Measurements from ENCODE around the gene TMEM186. TPM values are rescaled to one million over a fixed set of nuclear protein-coding genes. Genes with fewer than 3 reads are reported as not detected.

The TMEM186 gene
- polyA plus RNA-seq, 3 donors: 3.8 to 4.5 (median 4.4) TPM

GRCh38 chr16:8795818-8796217 is 1.6 kb downstream of the TMEM186 start:
- intact Hi-C loops (cut with micrococcal nuclease): loop anchor here in 1 of 2 donors (5.0 to 10.0 kb wide), 3 partner anchors 71 to 164 kb away; partner anchors contain the start of genes ABAT and CARHSP1
- Histone ChIP-seq H3K27ac (ENCODE audit: low read depth in 1 of 2, low read length in 2 of 2) (no peak overlapping the region), H2AFZ (ENCODE audit: insufficient read depth, low read depth, low read length, poor library complexity, severe bottlenecking) (no peak overlapping the region), H3K27me3 (ENCODE audit: control insufficient read depth in 2 of 2, insufficient read depth in 2 of 2, low read length in 2 of 2) (no peaks in the 10 kb centered on the region), H3K4me2 (replicated peaks; ENCODE audit: extremely low read depth, low read length, poor library complexity, severe bottlenecking) (no peak overlapping the region), H3K9me3 (replicated peaks in 1 of 2; ENCODE audit: control insufficient read depth in 1 of 2, insufficient read depth in 1 of 2, low read length in 2 of 2) (no peaks in the 10 kb centered on the region), H3K4me3 (replicated peaks in 1 of 3; ENCODE audit: low read depth in 2 of 3, low read length in 3 of 3) (no peak overlapping the region), H3K4me1 (ENCODE audit: control insufficient read depth in 1 of 2, insufficient read depth in 2 of 2, low read length in 2 of 2) (peaks cover 29 to 37% of the 10 kb centered on the region in 2 donors), H4K20me1 (ENCODE audit: insufficient read depth, low read length) (peaks cover 18% of the 10 kb centered on the region), H3K9ac (ENCODE audit: insufficient read depth, low read length, poor library complexity, severe bottlenecking) (no peak overlapping the region), H3K79me2 (ENCODE audit: insufficient read depth, low read length) (peaks cover 58% of the 10 kb centered on the region), H3K36me3 (replicated peaks in 1 of 2; ENCODE audit: control insufficient read depth in 1 of 2, insufficient read depth in 2 of 2, low read length in 2 of 2) (peaks cover under 1 to 18% of the 10 kb centered on the region in 2 donors)
- Mint-ChIP-seq H3K27me3 (ENCODE audit: low read depth in 3 of 3) (peaks cover 0 to 4% (median 0%) of the 10 kb centered on the region in 3 donors), H3K4me3 (no peak overlapping the region), H3K36me3 (peaks cover 5 to 15% of the 10 kb centered on the region in 2 donors), H3K9me3 (peaks cover 0 to 3% (median 0%) of the 10 kb centered on the region in 7 donors), H3K4me1 (peaks cover 31% of the 10 kb centered on the region), H3K27ac (peak overlapping the region in 1 of 7 donors; percentile 20)
- no peak for TF ChIP-seq CTCF (IDR thresholded peaks at IDR 0.05)
- 95% methylated on average over 8 of the region's 10 CpGs for WGBS (ENCODE audit: insufficient coverage)
- no peak for DNase-seq

GRCh38 chr16:8795091-8795490 is 2.3 kb downstream of the TMEM186 start:
- Histone ChIP-seq H3K9me3 (replicated peaks in 1 of 2; ENCODE audit: control insufficient read depth in 1 of 2, insufficient read depth in 1 of 2, low read length in 2 of 2) (no peaks in the 10 kb centered on the region), H3K36me3 (replicated peaks in 1 of 2; ENCODE audit: control insufficient read depth in 1 of 2, insufficient read depth in 2 of 2, low read length in 2 of 2) (peaks cover 0 to 14% of the 10 kb centered on the region in 2 donors), H3K4me2 (replicated peaks; ENCODE audit: extremely low read depth, low read length, poor library complexity, severe bottlenecking) (no peak overlapping the region), H3K9ac (ENCODE audit: insufficient read depth, low read length, poor library complexity, severe bottlenecking) (no peak overlapping the region), H3K27ac (ENCODE audit: low read depth in 1 of 2, low read length in 2 of 2) (no peak overlapping the region), H3K27me3 (ENCODE audit: control insufficient read depth in 2 of 2, insufficient read depth in 2 of 2, low read length in 2 of 2) (no peaks in the 10 kb centered on the region), H3K4me3 (replicated peaks in 1 of 3; ENCODE audit: low read depth in 2 of 3, low read length in 3 of 3) (no peak overlapping the region), H2AFZ (ENCODE audit: insufficient read depth, low read depth, low read length, poor library complexity, severe bottlenecking) (no peak overlapping the region), H4K20me1 (ENCODE audit: insufficient read depth, low read length) (peaks cover 15% of the 10 kb centered on the region), H3K4me1 (ENCODE audit: control insufficient read depth in 1 of 2, insufficient read depth in 2 of 2, low read length in 2 of 2) (peaks cover 29 to 37% of the 10 kb centered on the region in 2 donors), H3K79me2 (ENCODE audit: insufficient read depth, low read length) (peaks cover 51% of the 10 kb centered on the region)
- DNase-seq: no peak
- Mint-ChIP-seq H3K27me3 (ENCODE audit: low read depth in 3 of 3) (peaks cover 0 to 4% (median 0%) of the 10 kb centered on the region in 3 donors), H3K27ac (no peak overlapping the region), H3K36me3 (peaks cover 5 to 15% of the 10 kb centered on the region in 2 donors), H3K4me3 (no peak overlapping the region), H3K9me3 (peaks cover 0 to 3% (median 0%) of the 10 kb centered on the region in 7 donors), H3K4me1 (peaks cover 31% of the 10 kb centered on the region)
- WGBS (ENCODE audit: insufficient coverage): 93% methylated on average over 3 of the region's 8 CpGs
- TF ChIP-seq CTCF (IDR thresholded peaks at IDR 0.05): no peak
- intact Hi-C loops (cut with micrococcal nuclease): loop anchor here in 1 of 2 donors (5.0 to 10.0 kb wide), 3 partner anchors 72 to 163 kb away; partner anchors contain the start of genes ABAT and CARHSP1
